Stimulated activated CD4-positive, alpha-beta T cell treated with anti-CD3 and anti-CD28 coated beads, TNF-alpha, amount 100 ng/mL, for 4 hours (primary cell): Measurements from ENCODE around the gene PON2.

Source experiments
- DNase-seq, 3 experiments: peaks; one replicate each; pipeline ENCODE4 v3.0.0-alpha.2; 2020; ENCODE audit warnings: low read depth in 3 of 3

Gene PON2

GRCh38 chr7:95444796-95445195, 10.0 kb upstream of the PON2 start:
- DNase-seq, result no peak

- no peak for DNase-seq
These were observed 6.4 kb upstream of the PON2 start for GRCh38 chr7:95441042-95441823.

GRCh38 chr7:95440394-95441038, 5.7 kb upstream of the PON2 start:
- no peak for DNase-seq

GRCh38 chr7:95436407-95436806, 1.6 kb upstream of the PON2 start:
- DNase-seq, result no peak

- no peak for DNase-seq
These were observed 573 bp upstream of the PON2 start for GRCh38 chr7:95435422-95435780.

GRCh38 chr7:95433952-95434556, 774 bp downstream of the PON2 start:
- DNase-seq, result no peak

GRCh38 chr7:95433129-95433528, 1.7 kb downstream of the PON2 start:
- no peak for DNase-seq

GRCh38 chr7:95432606-95433005, 2.2 kb downstream of the PON2 start:
- DNase-seq, result no peak

GRCh38 chr7:95430864-95431263, 4.0 kb downstream of the PON2 start:
- DNase-seq, result no peak

GRCh38 chr7:95429241-95429990, 5.4 kb downstream of the PON2 start:
- DNase-seq, result no peak

- DNase-seq, result no peak
These were observed 6.8 kb downstream of the PON2 start for GRCh38 chr7:95427914-95428516.

GRCh38 chr7:95427166-95427565, 7.7 kb downstream of the PON2 start:
- no peak for DNase-seq

- no peak for DNase-seq
These were observed 9.1 kb downstream of the PON2 start for GRCh38 chr7:95425694-95426093.

- no peak for DNase-seq
These were observed 10.1 kb downstream of the PON2 start for GRCh38 chr7:95424716-95425115.

- no peak for DNase-seq
These were observed 12.9 kb downstream of the PON2 start for GRCh38 chr7:95421847-95422444.

GRCh38 chr7:95421000-95421846, 13.6 kb downstream of the PON2 start:
- no peak for DNase-seq

GRCh38 chr7:95412075-95412474, 22.8 kb downstream of the PON2 start:
- DNase-seq, result no peak

GRCh38 chr7:95411666-95412065, 23.2 kb downstream of the PON2 start:
- DNase-seq, result no peak

GRCh38 chr7:95411036-95411435, 23.8 kb downstream of the PON2 start:
- DNase-seq, result no peak

- DNase-seq, result no peak
These were observed 27.1 kb downstream of the PON2 start for GRCh38 chr7:95407751-95408150.

- no peak for DNase-seq
These were observed 29.0 kb downstream of the PON2 start for GRCh38 chr7:95405800-95406199.
